ENCODE results near the gene PROSER2. TPM values are rescaled to one million over a fixed set of nuclear protein-coding genes. Genes with fewer than 3 reads are reported as not detected.

Gene PROSER2
- total RNA-seq, 1 experiment from 2014 or later = 10.6 TPM

DNA sequence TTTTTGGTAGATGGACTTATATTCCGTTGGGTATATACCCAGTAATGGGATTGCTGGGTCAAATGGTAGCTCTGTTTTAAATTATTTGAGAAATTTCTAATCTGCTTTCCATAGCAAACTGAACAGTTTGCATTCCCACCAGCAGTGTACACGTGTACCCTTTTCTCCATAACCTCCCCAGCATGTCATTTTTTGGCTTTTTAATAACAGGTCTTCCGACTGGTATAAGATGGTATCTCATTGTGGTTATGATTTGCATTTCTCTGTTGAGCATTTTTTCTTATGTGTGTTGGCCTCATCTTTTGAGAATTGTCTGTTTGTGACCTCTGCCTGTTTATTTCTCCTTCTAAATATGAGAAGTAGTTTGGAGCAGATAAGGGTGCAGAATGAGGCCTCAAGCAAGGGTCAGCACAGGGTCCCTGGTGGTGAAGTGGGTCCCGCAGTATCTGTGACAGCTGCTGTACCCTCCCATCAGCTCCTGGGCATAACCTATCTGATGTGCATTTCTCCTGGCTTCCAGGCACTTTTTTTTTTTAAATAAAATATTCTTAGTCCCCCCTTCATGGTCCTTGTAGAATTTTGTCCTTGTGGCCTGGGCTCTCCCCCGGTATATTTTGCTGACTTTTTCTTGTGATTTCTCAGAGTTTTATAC lies 73.5 kb downstream of the PROSER2 start:
- no peak overlapping the region for H2AFZ ChIP-seq (ENCODE audit: low read length)
- H3K56ac ChIP-seq (ENCODE audit: insufficient read length, low read depth, low read length) = no peak overlapping the region
- no peak overlapping the region for H4K91ac ChIP-seq (ENCODE audit: insufficient read length, low read depth, low read length)
- H4K20me1 ChIP-seq (ENCODE audit: control insufficient read depth, insufficient read depth, insufficient read length) = no peaks in the 10 kb centered on the region
- no peak overlapping the region for H2BK15ac ChIP-seq (ENCODE audit: low read depth, low read length)
- H3K4me1 Mint-ChIP-seq = peaks cover 3 to 16% of the 10 kb centered on the region in 2 experiments
- no peak overlapping the region for H3K14ac ChIP-seq (ENCODE audit: insufficient read depth, low read length)
- H2BK120ac ChIP-seq (ENCODE audit: low read depth, low read length, poor library complexity, severe bottlenecking) = no peak overlapping the region
- no CpG with 5 or more reads among the region's 5 CpGs for WGBS (ENCODE audit: extremely low coverage, insufficient read length, low lambda C conversion rate)
- H3K23me2 ChIP-seq (ENCODE audit: insufficient read length, low read depth, low read length, poor library complexity, severe bottlenecking) = no peaks in the 10 kb centered on the region
- H3T11ph ChIP-seq (ENCODE audit: low read length) = no peak overlapping the region
- no peak overlapping the region for H4K5ac ChIP-seq (ENCODE audit: insufficient read length, low read depth, low read length)
- no peak overlapping the region for H3K9ac ChIP-seq (ENCODE audit: extremely low read depth, insufficient read length, low read length)
- H4K8ac ChIP-seq (replicated peaks; ENCODE audit: insufficient read length, low read depth, low read length) = no peak overlapping the region
- H3K27ac Mint-ChIP-seq = no peak overlapping the region
- H3K27ac ChIP-seq (ENCODE audit: insufficient read length, low read depth, low read length) = no peak overlapping the region
- no peaks in the 10 kb centered on the region; a peak in 1 of 5 replicates for H3K9me3 Mint-ChIP-seq
- H3K79me1 ChIP-seq (ENCODE audit: insufficient read depth, low read depth, low read length, poor library complexity, severe bottlenecking) = no peaks in the 10 kb centered on the region
- no peak overlapping the region for H3K4ac ChIP-seq (ENCODE audit: low read depth, low read length)
- no peak overlapping the region for H2BK5ac ChIP-seq (ENCODE audit: insufficient read length, low read length)
- DNase-seq = no peak
- no peak overlapping the region for H3K23ac ChIP-seq (ENCODE audit: insufficient read length, low read depth, low read length)
- H3K18ac ChIP-seq (ENCODE audit: insufficient read length, low read depth, low read length) = no peak overlapping the region
- H3K4me1 ChIP-seq (ENCODE audit: insufficient read depth, low read length) = peaks cover 3% of the 10 kb centered on the region; the same call in 1 of the 2 replicates
- no peaks in the 10 kb centered on the region for H3K27me3 Mint-ChIP-seq (ENCODE audit: low read depth)
- TF ChIP-seq, protein P1, sequence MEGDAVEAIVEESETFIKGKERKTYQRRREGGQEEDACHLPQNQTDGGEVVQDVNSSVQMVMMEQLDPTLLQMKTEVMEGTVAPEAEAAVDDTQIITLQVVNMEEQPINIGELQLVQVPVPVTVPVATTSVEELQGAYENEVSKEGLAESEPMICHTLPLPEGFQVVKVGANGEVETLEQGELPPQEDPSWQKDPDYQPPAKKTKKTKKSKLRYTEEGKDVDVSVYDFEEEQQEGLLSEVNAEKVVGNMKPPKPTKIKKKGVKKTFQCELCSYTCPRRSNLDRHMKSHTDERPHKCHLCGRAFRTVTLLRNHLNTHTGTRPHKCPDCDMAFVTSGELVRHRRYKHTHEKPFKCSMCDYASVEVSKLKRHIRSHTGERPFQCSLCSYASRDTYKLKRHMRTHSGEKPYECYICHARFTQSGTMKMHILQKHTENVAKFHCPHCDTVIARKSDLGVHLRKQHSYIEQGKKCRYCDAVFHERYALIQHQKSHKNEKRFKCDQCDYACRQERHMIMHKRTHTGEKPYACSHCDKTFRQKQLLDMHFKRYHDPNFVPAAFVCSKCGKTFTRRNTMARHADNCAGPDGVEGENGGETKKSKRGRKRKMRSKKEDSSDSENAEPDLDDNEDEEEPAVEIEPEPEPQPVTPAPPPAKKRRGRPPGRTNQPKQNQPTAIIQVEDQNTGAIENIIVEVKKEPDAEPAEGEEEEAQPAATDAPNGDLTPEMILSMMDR (conservative IDR thresholded peaks at IDR 0.05) = no peak
- no peak overlapping the region for H3K4me2 ChIP-seq (ENCODE audit: insufficient read depth, insufficient read length, low read length)
- H3K9me3 ChIP-seq (ENCODE audit: control insufficient read depth, low read depth, low read length) = no peaks in the 10 kb centered on the region
- H3K79me2 ChIP-seq (ENCODE audit: insufficient read depth, low read length) = no peaks in the 10 kb centered on the region
- no peaks in the 10 kb centered on the region for H3K27me3 ChIP-seq (ENCODE audit: insufficient read depth, low read length)
- H3K36me3 Mint-ChIP-seq (ENCODE audit: insufficient read depth in 1 of 3, low read depth in 3 of 3) = no peaks in the 10 kb centered on the region
- no peak overlapping the region for H2AK5ac ChIP-seq (ENCODE audit: insufficient read length, low read length)
- no peak overlapping the region for H2BK12ac ChIP-seq (ENCODE audit: insufficient read length, low read depth, low read length)
- no peak overlapping the region for H2BK20ac ChIP-seq (ENCODE audit: low read depth, low read length, poor library complexity, severe bottlenecking)
- H3K4me3 Mint-ChIP-seq = no peak overlapping the region
